K562 (cell line): Measurements from ENCODE around the gene TGFB1I1. TPM values are rescaled to one million over a fixed set of nuclear protein-coding genes. Genes with fewer than 3 reads are reported as not detected.

Experiments
- ADNP ChIP-seq: fragments of 200-800 bp; sonication (Bioruptor generic); IDR thresholded peaks from 2 replicates; pipeline ENCODE4 v1.6.1; 2016; ENCODE audit warnings: missing genetic modification characterization, missing compliant biosample characterization
- CCAR2 ChIP-seq: fragments of 200-400 bp; formaldehyde crosslinking; IDR thresholded peaks from 2 replicates; pipeline ENCODE4 v1.6.1; 2017; ENCODE audit warnings: mild to moderate bottlenecking, low read depth, low read length
- ELF1 ChIP-seq: fragments of 200-800 bp; sonication (Bioruptor generic); IDR thresholded peaks from 2 replicates; pipeline ENCODE4 v1.6.1; 2016; ENCODE audit warnings: missing genetic modification characterization, missing compliant biosample characterization
- EP400 ChIP-seq: fragments of 450-650 bp; IDR thresholded peaks from 2 replicates; pipeline ENCODE4 v1.6.1; 2017; ENCODE audit warnings: antibody characterized with exemption, mild to moderate bottlenecking, moderate library complexity
- JUND ChIP-seq, 2 experiments: IDR thresholded peaks; 2 replicates in 1 of 2; 3 replicates in 1 of 2; pipeline ENCODE4 v1.6.1; 2011; ENCODE audit warnings: borderline replicate concordance in 2 of 2, low read depth in 2 of 2, low read length in 2 of 2, improper control_type of control experiment in 1 of 2, missing biosample characterization in 1 of 2, missing genetic modification characterization in 1 of 2, missing genetic modification reagents in 1 of 2
- MYBL2 ChIP-seq, 2 experiments: fragments of 450-650 bp in 1 of 2; sonication (generic) in 1 of 2; formaldehyde crosslinking in 1 of 2; IDR thresholded peaks; 2 replicates each; pipeline versions ENCODE4 v1.6.1 to v1.8.1; 2017 to 2022; ENCODE audit warnings: borderline replicate concordance in 1 of 2, inconsistent platforms in 1 of 2, low read depth in 1 of 2, mild to moderate bottlenecking in 1 of 2, missing genetic modification reagents in 1 of 2, moderate library complexity in 1 of 2
- NCOA2 ChIP-seq, 2 experiments: fragments of 450-650 bp; IDR thresholded peaks; 2 replicates each; pipeline ENCODE4 v1.6.1; 2018; ENCODE audit warnings: mild to moderate bottlenecking in 2 of 2, moderate library complexity in 1 of 2; ENCODE audit not compliant: partially characterized antibody in 2 of 2
- NR3C1 ChIP-seq: sonication (generic); formaldehyde crosslinking; IDR thresholded peaks from 2 replicates; pipeline ENCODE4 v1.8.1; 2022; ENCODE audit warnings: missing genetic modification reagents
- RNF2 ChIP-seq: sonication (generic); IDR thresholded peaks from 2 replicates; pipeline ENCODE4 v1.6.1; 2016
- ZBTB17 ChIP-seq: fragments of 450-650 bp; formaldehyde crosslinking; IDR thresholded peaks from 2 replicates; pipeline ENCODE4 v1.4.0; 2020; ENCODE audit warnings: mild to moderate bottlenecking
- ZNF12 ChIP-seq: sonication (generic); formaldehyde crosslinking; IDR thresholded peaks from 2 replicates; pipeline ENCODE4 v1.4.0; 2020; ENCODE audit warnings: mild to moderate bottlenecking, missing genetic modification reagents
- ZNF444 ChIP-seq: fragments of 250-450 bp; sonication (Bioruptor Pico); IDR thresholded peaks from 2 replicates; pipeline ENCODE4 v1.4.0; 2020; ENCODE audit warnings: mild to moderate bottlenecking, moderate library complexity
- ZNF766 ChIP-seq: fragments of 200-800 bp; sonication (Bioruptor generic); conservative IDR thresholded peaks from 2 replicates; pipeline ENCODE4 v1.6.1; 2016; ENCODE audit warnings: missing genetic modification characterization, missing compliant biosample characterization
- ZNF77 ChIP-seq: fragments of 250-450 bp; sonication (Bioruptor Pico); IDR thresholded peaks from 2 replicates; pipeline ENCODE4 v1.5.0; 2020
- polyA plus RNA-seq, 8 experiments: library from polyadenylated mRNA; depleted of rRNA in 4 of 8; stranded (reverse) in 5 of 8; unstranded in 3 of 8; fragments of >200 nt; fragmentation: Nextera tagmentation in 2 of 8; fragmentation: Illumina TruSeq in 1 of 8; extraction: Ambion mirVana in 2 of 8; extraction: Trizol in 1 of 8; gene quantifications; 2 replicates each; pipeline versions ENCODE4 v1.2.1 to v1.2.3, GENCODE V29; 2011 to 2014; ENCODE audit warnings: inconsistent platforms in 1 of 8, missing spikeins in 1 of 8
- total RNA-seq, 7 experiments: library from RNA; depleted of rRNA in 6 of 7; stranded (reverse); fragments of >200 nt in 6 of 7; fragmentation: Illumina TruSeq in 2 of 7; extraction: Trizol in 2 of 7; gene quantifications; 2 replicates each; pipeline versions ENCODE4 v1.2.1 to v1.2.3, GENCODE V29; 2011 to 2021; ENCODE audit warnings: low replicate concordance in 1 of 7
- TF ChIP-seq, protein P1 (sequence below): fragments of 450-650 bp; formaldehyde crosslinking; IDR thresholded peaks from 2 replicates; pipeline ENCODE4 v1.4.0; 2022; ENCODE audit warnings: missing genetic modification characterization
- TF ChIP-seq, protein P2 (sequence below), 2 experiments: fragments of 250-450 bp in 1 of 2; fragments of 450-650 bp in 1 of 2; sonication (Bioruptor Pico) in 1 of 2; IDR thresholded peaks; 2 replicates each; pipeline versions ENCODE4 v1.6.1 to v1.8.0; 2016 to 2021; ENCODE audit warnings: mild to moderate bottlenecking in 2 of 2, moderate library complexity in 2 of 2, missing compliant biosample characterization in 1 of 2, missing genetic modification characterization in 1 of 2
- TF ChIP-seq, protein P3 (sequence below): sonication (generic); formaldehyde crosslinking; IDR thresholded peaks from 2 replicates; pipeline ENCODE4 v1.8.0; 2022; ENCODE audit warnings: mild to moderate bottlenecking, missing genetic modification reagents
- TF ChIP-seq, protein P4 (sequence below): fragments of 450-650 bp; formaldehyde crosslinking; IDR thresholded peaks from 2 replicates; pipeline ENCODE4 v1.4.0; 2020; ENCODE audit warnings: mild to moderate bottlenecking, moderate library complexity
- TF ChIP-seq, protein P5 (sequence below): fragments of 450-650 bp; IDR thresholded peaks from 2 replicates; pipeline ENCODE4 v1.6.1; 2016; ENCODE audit warnings: borderline replicate concordance

The TGFB1I1 gene
- total and polyA plus RNA-seq, 9 of the 15 experiments (the other 6 are each of a cell fraction or from before 2014, with no cell fraction given), result 0.04 to 0.91 (median 0.19) TPM

DNA sequence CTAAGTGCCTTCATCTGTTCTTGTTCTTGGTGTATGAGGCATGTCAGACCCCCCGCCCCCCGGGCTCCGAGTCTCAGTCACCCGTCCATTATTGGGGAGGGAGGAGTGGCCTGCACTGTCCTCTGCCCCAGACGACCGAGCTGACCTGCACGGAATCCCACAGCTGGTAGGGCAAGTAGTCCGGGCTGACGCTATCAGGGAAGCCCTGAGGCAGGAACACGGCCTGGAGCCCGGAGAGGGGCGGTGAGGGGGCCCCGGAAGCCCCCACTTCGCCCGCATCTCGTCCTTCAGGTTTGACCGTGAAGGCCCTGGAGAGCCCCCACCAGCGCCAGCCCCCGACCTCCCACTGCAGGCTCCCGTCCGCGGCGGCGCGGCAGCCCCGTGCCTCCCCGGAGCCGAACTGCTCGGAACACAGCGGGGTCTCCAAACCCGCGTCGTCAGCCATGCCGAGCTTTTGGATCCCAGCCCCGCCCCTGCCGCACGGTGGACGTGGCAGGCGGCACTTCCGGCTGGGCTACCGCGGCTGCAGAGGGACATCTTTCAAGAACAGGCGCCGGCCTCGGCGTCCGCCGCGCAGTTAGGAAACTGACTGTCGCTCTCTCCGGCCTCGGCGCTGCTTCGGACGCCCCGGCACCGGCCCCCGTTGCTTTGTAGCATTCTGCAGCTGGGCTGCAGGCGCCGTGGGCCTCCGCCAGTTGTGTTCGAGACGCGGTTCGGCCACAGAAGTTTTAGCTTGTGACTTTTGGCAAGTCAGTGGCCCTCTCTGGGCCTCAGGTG is 36.2 kb downstream of the TGFB1I1 start, which contains the start of gene RUSF1 (continued):
- 0 out of 2 replicates have a peak, but pooled peaks have one; percentile 9 for TF ChIP-seq ZNF766 (CRISPR knock-in tag)
- TF ChIP-seq EP400, result peak; percentile 99
- TF ChIP-seq, protein P1, sequence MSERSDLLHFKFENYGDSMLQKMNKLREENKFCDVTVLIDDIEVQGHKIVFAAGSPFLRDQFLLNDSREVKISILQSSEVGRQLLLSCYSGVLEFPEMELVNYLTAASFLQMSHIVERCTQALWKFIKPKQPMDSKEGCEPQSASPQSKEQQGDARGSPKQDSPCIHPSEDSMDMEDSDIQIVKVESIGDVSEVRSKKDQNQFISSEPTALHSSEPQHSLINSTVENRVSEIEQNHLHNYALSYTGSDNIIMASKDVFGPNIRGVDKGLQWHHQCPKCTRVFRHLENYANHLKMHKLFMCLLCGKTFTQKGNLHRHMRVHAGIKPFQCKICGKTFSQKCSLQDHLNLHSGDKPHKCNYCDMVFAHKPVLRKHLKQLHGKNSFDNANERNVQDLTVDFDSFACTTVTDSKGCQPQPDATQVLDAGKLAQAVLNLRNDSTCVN (CRISPR knock-in tag), result no peak
- TF ChIP-seq CCAR2, result no peak
- TF ChIP-seq, protein P2, sequence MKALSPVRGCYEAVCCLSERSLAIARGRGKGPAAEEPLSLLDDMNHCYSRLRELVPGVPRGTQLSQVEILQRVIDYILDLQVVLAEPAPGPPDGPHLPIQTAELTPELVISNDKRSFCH (CRISPR knock-in tag; IDR thresholded peaks at IDR 0.05), result no peak
- TF ChIP-seq, protein P2 (tag; IDR thresholded peaks at IDR 0.05), result 0 out of 2 replicates have a peak, but pooled peaks have one; percentile 59
- TF ChIP-seq, protein P3, sequence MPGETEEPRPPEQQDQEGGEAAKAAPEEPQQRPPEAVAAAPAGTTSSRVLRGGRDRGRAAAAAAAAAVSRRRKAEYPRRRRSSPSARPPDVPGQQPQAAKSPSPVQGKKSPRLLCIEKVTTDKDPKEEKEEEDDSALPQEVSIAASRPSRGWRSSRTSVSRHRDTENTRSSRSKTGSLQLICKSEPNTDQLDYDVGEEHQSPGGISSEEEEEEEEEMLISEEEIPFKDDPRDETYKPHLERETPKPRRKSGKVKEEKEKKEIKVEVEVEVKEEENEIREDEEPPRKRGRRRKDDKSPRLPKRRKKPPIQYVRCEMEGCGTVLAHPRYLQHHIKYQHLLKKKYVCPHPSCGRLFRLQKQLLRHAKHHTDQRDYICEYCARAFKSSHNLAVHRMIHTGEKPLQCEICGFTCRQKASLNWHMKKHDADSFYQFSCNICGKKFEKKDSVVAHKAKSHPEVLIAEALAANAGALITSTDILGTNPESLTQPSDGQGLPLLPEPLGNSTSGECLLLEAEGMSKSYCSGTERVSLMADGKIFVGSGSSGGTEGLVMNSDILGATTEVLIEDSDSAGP (CRISPR knock-in tag), result no peak
- peak; percentile 93 for TF ChIP-seq ELF1 (tag)
- no peak for TF ChIP-seq NCOA2 (IDR thresholded peaks at IDR 0.05; ENCODE audit: partially characterized antibody in 2 of 2)
- TF ChIP-seq, protein P4, sequence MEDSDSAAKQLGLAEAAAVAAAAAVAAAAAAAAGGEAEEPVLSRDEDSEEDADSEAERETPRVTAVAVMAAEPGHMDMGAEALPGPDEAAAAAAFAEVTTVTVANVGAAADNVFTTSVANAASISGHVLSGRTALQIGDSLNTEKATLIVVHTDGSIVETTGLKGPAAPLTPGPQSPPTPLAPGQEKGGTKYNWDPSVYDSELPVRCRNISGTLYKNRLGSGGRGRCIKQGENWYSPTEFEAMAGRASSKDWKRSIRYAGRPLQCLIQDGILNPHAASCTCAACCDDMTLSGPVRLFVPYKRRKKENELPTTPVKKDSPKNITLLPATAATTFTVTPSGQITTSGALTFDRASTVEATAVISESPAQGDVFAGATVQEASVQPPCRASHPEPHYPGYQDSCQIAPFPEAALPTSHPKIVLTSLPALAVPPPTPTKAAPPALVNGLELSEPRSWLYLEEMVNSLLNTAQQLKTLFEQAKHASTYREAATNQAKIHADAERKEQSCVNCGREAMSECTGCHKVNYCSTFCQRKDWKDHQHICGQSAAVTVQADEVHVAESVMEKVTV (CRISPR knock-in tag), result no peak
- peak; percentile 54 for TF ChIP-seq RNF2
- TF ChIP-seq ADNP (tag), result no peak
- no peak for TF ChIP-seq ZNF77 (CRISPR knock-in tag)
- 0 out of 2 replicates have a peak, but pooled peaks have one; percentile 49 for TF ChIP-seq ZBTB17 (CRISPR knock-in tag)
- TF ChIP-seq MYBL2 (IDR thresholded peaks at IDR 0.05; ENCODE audit: low read depth), result no peak
- 0 out of 2 replicates have a peak, but pooled peaks have one; percentile 63 for TF ChIP-seq MYBL2 (CRISPR knock-in tag; IDR thresholded peaks at IDR 0.05; ENCODE audit: borderline replicate concordance)
- peak; percentile 58 for TF ChIP-seq JUND (IDR thresholded peaks at IDR 0.05; ENCODE audit: borderline replicate concordance, low read depth, low read length)
- TF ChIP-seq JUND (tag; IDR thresholded peaks at IDR 0.05; ENCODE audit: borderline replicate concordance, low read depth, low read length), result peak; percentile 19; the same call in 1 of the 3 replicates
- TF ChIP-seq, protein P5, sequence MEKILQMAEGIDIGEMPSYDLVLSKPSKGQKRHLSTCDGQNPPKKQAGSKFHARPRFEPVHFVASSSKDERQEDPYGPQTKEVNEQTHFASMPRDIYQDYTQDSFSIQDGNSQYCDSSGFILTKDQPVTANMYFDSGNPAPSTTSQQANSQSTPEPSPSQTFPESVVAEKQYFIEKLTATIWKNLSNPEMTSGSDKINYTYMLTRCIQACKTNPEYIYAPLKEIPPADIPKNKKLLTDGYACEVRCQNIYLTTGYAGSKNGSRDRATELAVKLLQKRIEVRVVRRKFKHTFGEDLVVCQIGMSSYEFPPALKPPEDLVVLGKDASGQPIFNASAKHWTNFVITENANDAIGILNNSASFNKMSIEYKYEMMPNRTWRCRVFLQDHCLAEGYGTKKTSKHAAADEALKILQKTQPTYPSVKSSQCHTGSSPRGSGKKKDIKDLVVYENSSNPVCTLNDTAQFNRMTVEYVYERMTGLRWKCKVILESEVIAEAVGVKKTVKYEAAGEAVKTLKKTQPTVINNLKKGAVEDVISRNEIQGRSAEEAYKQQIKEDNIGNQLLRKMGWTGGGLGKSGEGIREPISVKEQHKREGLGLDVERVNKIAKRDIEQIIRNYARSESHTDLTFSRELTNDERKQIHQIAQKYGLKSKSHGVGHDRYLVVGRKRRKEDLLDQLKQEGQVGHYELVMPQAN, result peak; percentile 4; the same call in 1 of the 2 replicates
- TF ChIP-seq NR3C1 (CRISPR knock-in tag), result 0 out of 2 replicates have a peak, but pooled peaks have one; percentile 44
- TF ChIP-seq ZNF444 (CRISPR knock-in tag), result no peak
- TF ChIP-seq ZNF12 (CRISPR knock-in tag), result no peak; the same call in 1 of the 2 replicates
